Measurements from ENCODE around the gene FHAD1. TPM values are rescaled to one million over a fixed set of nuclear protein-coding genes. Genes with fewer than 3 reads are reported as not detected.

FHAD1 gene
- total and polyA plus RNA-seq, 2 of the 13 experiments (the other 11 are each of a cell fraction or from before 2014, with no cell fraction given): not detected

DNA sequence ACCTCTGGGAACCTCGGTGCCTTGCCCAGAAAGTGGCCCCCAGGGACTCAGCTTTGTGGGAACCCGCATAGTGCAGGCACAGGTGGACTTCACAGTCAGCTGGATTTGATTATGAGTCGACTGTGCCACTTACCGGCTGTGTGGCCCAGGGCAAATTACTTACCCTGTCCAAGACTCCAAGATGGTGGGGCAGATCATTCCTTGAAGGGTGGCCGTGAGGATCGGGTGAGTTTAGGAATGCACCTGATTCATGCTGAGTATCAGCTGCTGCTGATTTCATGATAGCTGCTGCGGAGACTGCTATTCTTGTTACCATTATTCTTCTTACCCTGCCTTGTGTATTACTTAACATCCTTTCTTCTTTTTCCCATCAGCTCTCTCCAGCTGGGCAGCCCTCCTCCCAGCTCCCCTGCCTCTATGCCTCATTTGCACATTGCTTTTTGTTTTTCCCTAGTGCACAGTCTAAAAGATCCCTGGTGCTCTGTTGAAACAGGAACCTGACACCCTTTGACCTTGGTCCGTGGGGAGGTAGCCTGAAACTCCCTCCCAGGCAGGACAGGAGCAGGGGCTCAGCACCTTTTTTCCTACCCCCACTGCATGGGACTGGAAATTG, 40.5 kb upstream of the FHAD1 start (continued):
- no peak; the same call in 1 of the 2 replicates for TF ChIP-seq ZNF460 (CRISPR knock-in tag; IDR thresholded peaks at IDR 0.05; ENCODE audit: borderline replicate concordance)
- peak; percentile 38; the same call in 1 of the 2 replicates for TF ChIP-seq ZNF629 (CRISPR knock-in tag; conservative IDR thresholded peaks at IDR 0.05)
- no peak for TF ChIP-seq ZNF891 (CRISPR knock-in tag; IDR thresholded peaks at IDR 0.05)
- TF ChIP-seq, protein P1, sequence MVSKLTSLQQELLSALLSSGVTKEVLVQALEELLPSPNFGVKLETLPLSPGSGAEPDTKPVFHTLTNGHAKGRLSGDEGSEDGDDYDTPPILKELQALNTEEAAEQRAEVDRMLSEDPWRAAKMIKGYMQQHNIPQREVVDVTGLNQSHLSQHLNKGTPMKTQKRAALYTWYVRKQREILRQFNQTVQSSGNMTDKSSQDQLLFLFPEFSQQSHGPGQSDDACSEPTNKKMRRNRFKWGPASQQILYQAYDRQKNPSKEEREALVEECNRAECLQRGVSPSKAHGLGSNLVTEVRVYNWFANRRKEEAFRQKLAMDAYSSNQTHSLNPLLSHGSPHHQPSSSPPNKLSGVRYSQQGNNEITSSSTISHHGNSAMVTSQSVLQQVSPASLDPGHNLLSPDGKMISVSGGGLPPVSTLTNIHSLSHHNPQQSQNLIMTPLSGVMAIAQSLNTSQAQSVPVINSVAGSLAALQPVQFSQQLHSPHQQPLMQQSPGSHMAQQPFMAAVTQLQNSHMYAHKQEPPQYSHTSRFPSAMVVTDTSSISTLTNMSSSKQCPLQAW (CRISPR knock-in tag; IDR thresholded peaks at IDR 0.05): 0 out of 2 replicates have a peak, but pooled peaks have one; percentile 19
- TF ChIP-seq, protein P2, sequence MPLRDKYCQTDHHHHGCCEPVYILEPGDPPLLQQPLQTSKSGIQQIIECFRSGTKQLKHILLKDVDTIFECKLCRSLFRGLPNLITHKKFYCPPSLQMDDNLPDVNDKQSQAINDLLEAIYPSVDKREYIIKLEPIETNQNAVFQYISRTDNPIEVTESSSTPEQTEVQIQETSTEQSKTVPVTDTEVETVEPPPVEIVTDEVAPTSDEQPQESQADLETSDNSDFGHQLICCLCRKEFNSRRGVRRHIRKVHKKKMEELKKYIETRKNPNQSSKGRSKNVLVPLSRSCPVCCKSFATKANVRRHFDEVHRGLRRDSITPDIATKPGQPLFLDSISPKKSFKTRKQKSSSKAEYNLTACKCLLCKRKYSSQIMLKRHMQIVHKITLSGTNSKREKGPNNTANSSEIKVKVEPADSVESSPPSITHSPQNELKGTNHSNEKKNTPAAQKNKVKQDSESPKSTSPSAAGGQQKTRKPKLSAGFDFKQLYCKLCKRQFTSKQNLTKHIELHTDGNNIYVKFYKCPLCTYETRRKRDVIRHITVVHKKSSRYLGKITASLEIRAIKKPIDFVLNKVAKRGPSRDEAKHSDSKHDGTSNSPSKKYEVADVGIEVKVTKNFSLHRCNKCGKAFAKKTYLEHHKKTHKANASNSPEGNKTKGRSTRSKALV (CRISPR knock-in tag; IDR thresholded peaks at IDR 0.05): 0 out of 2 replicates have a peak, but pooled peaks have one; percentile 38
- peak; percentile 70; the same call in 1 of the 2 replicates for TF ChIP-seq ZNF264 (CRISPR knock-in tag; IDR thresholded peaks at IDR 0.05)
- no peak for TF ChIP-seq FOXP1 (IDR thresholded peaks at IDR 0.05)
- peak; percentile 50; the same call in 1 of the 2 replicates for TF ChIP-seq FOXP1 (CRISPR knock-in tag; IDR thresholded peaks at IDR 0.05)
- no peak for TF ChIP-seq ZNF589 (CRISPR knock-in tag; conservative IDR thresholded peaks at IDR 0.05)
- TF ChIP-seq MAZ (IDR thresholded peaks at IDR 0.05; ENCODE audit: borderline replicate concordance, low read depth, low read length): peak; percentile 27; the same call in 1 of the 2 replicates
- no peak for TF ChIP-seq MAZ (CRISPR knock-in tag; IDR thresholded peaks at IDR 0.05; ENCODE audit: low read depth)
- TF ChIP-seq SALL1 (CRISPR knock-in tag; IDR thresholded peaks at IDR 0.05): peak; percentile 63
- TF ChIP-seq MXI1 (IDR thresholded peaks at IDR 0.05; ENCODE audit: borderline replicate concordance, low read depth, low read length): no peak
- TF ChIP-seq ZNF337 (CRISPR knock-in tag; IDR thresholded peaks at IDR 0.05; ENCODE audit: borderline replicate concordance, low read depth): no peak
- peak; percentile 59; the same call in 1 of the 2 replicates for TF ChIP-seq HMG20B (CRISPR knock-in tag; conservative IDR thresholded peaks at IDR 0.05)
- TF ChIP-seq BORCS8-MEF2B (CRISPR knock-in tag; IDR thresholded peaks at IDR 0.05): peak; percentile 65; the same call in 1 of the 2 replicates
- no peak for TF ChIP-seq PAX8 (CRISPR knock-in tag; IDR thresholded peaks at IDR 0.05; ENCODE audit: borderline replicate concordance)
- no peak for TF ChIP-seq MAFK (conservative IDR thresholded peaks at IDR 0.05 in 1 of 2, IDR thresholded peaks at IDR 0.05 in 1 of 2; ENCODE audit: low read length in 2 of 2)
- no peak for TF ChIP-seq SOX6 (IDR thresholded peaks at IDR 0.05)
- TF ChIP-seq SOX6 (CRISPR knock-in tag; IDR thresholded peaks at IDR 0.05): peak; percentile 81
- peak; percentile 64 for TF ChIP-seq FOXA3 (CRISPR knock-in tag; IDR thresholded peaks at IDR 0.05)
- TF ChIP-seq RCOR2 (CRISPR knock-in tag; IDR thresholded peaks at IDR 0.05): peak; percentile 53; the same call in 1 of the 2 replicates
- TF ChIP-seq, protein P3, sequence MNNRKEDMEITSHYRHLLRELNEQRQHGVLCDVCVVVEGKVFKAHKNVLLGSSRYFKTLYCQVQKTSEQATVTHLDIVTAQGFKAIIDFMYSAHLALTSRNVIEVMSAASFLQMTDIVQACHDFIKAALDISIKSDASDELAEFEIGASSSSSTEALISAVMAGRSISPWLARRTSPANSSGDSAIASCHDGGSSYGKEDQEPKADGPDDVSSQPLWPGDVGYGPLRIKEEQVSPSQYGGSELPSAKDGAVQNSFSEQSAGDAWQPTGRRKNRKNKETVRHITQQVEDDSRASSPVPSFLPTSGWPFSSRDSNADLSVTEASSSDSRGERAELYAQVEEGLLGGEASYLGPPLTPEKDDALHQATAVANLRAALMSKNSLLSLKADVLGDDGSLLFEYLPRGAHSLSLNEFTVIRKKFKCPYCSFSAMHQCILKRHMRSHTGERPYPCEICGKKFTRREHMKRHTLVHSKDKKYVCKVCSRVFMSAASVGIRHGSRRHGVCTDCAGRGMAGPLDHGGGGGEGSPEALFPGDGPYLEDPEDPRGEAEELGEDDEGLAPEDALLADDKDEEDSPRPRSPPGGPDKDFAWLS (CRISPR knock-in tag; IDR thresholded peaks at IDR 0.05; ENCODE audit: borderline replicate concordance): no peak
- no peak for TF ChIP-seq FOSL1 (CRISPR knock-in tag; IDR thresholded peaks at IDR 0.05; ENCODE audit: borderline replicate concordance)
- TF ChIP-seq NFKBIZ (CRISPR knock-in tag; IDR thresholded peaks at IDR 0.05): no peak
- no peak for TF ChIP-seq MED8 (CRISPR knock-in tag; IDR thresholded peaks at IDR 0.05; ENCODE audit: insufficient replicate concordance)
- TF ChIP-seq ZNF496 (CRISPR knock-in tag; IDR thresholded peaks at IDR 0.05; ENCODE audit: insufficient replicate concordance): no peak
- TF ChIP-seq ADNP (CRISPR knock-in tag; IDR thresholded peaks at IDR 0.05): no peak

All from HepG2 (cell line).